HL-60/S4 treated with phorbol 12-myristate 13-acetate at 8.2 ng/mL for 4 days and 3 days (cell line): ENCODE results near the gene PRR18.

Source experiments
- in situ Hi-C: fragments of 300-500 bp; cut with MboI; formaldehyde crosslinking; loops from 2 replicates; pipeline ENCODE4 v1.15.0; 2022; ENCODE audit warnings: low sequenced_read_pairs

The PRR18 gene

GRCh38 chr6:166278579-166279392 lies 29.4 kb downstream of the PRR18 start:
- in situ Hi-C loops: loop anchor here (5.0 kb wide), 1 partner anchor 119 kb away; no protein-coding TSS in a partner anchor

DNA sequence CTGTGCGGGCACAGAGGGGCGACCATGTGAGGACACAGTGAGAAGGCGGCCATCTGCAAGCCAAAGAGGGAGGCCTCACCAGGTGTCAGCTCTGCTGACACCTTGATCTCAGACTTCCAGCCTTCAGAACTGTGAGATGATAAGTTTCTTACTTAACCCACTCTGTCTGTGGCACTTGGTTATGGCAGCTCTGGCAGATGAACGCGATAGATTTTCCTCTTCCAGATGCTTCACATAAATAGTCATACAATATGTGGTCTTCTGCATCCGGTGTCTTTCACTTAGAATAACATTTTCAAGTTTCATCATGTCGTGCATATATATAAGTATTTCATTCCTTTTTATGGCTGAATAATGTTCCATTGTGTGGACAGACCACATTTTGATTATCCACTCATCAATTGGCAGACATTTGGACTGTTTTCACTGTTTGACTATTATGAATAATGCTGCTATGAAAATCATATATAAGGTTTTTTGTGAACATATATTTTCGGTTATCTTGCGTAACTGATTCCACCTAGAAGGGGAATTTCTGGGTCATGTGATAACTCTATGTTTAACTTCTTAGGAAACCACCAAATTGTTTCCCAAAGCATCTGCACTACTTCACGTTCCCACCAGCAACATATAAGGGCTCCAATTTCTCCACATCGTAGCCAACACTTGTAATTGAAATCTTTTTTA lies 30.2 kb downstream of the PRR18 start:
- in situ Hi-C loops: loop anchor here (5.0 kb wide), 1 partner anchor 119 kb away; no protein-coding TSS in a partner anchor

GRCh38 chr6:166277018-166277417 lies 31.2 kb downstream of the PRR18 start:
- in situ Hi-C loops: loop anchor here (5.0 kb wide), 1 partner anchor 120 kb away; no protein-coding TSS in a partner anchor

- in situ Hi-C loops: loop anchor here (5.0 kb wide), 1 partner anchor 122 kb away; no protein-coding TSS in a partner anchor
Observed at GRCh38 chr6:166275714-166276166, 32.5 kb downstream of the PRR18 start.

DNA sequence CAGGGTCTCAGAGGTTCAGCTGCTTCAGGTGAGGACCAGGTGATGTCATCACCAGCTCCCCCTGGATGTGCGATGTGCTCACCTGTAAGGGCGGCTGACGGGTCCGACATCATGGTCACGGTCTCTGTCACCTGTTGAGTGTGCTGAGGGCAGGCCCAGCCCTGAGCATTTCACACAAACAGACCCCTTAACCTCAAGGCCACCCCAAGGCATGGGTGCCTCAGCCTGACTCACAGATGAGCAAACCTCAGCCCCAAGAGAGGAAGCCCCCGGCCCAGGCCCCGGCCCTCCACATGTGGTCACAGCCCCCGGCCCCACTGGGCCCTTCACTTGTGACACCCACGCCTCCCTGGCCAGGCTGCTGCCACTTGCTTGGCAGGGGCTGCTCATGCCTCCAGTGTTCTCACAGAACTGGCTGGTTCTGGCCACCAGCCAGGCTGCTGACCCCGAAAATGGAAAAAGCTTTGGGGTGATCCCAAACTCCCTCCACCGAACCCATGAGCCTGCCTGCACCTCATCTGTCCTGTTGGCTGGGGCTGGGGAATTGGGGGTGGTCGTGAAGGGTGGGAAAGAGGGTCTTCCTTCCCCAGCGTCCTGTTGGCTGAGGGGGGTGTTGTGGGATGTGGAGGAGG lies 33.3 kb downstream of the PRR18 start:
- in situ Hi-C loops: loop anchor here (5.0 kb wide), 1 partner anchor 122 kb away; no protein-coding TSS in a partner anchor

DNA sequence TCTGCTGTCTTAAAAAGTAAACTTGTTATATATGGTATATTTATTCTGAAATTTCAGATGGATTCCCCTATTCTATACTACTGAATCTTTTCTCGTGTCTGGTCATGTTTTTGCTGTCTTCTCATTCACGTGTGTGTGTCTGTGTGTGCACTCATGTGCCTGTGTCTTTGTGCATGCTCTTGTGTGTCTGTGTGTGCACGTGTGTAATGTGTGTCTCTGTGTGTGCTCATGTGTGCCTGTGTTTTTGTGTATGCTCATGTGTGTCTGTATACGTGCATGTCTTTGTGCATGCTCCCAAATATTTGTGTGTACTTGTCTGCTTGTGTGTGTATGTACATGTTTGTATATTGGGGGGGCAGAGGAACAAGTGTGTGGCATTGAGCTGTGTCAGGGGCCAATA lies 34.0 kb downstream of the PRR18 start:
- in situ Hi-C loops: no loop called here

- in situ Hi-C loops: no loop called here
Observed at GRCh38 chr6:166271376-166271765, 36.8 kb downstream of the PRR18 start.

DNA sequence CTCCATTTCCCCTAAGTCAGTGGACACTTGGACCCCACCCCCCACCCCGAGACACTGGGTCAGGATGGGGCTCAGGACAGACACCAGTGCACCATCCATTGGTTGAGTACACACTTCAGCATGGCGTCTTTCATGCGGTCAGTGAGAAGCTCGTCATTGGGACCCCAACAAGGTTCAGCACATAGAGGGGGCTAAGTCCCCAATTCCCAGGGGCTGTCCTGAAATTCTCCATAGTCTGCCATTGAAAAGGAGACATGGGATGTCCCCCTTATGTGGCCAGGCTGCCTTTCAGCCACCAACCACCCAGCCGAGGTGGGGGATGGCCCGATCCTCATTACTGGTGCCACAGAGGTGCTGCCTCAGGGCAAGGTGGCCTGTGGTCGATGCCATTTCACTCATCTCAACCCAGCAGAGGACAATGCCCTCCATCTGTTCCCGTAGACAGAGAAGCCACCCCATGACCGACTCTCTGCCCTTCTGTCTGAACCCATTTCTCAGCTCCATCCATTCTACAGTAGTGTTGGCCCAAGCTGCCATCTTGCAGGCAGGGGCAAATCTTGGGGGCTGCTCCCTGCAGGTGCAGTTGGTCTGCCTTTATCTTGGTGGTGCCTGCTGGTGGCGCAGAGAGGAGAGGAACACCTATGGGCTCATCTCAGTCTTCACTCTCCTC lies 37.4 kb downstream of the PRR18 start:
- in situ Hi-C loops: no loop called here

DNA sequence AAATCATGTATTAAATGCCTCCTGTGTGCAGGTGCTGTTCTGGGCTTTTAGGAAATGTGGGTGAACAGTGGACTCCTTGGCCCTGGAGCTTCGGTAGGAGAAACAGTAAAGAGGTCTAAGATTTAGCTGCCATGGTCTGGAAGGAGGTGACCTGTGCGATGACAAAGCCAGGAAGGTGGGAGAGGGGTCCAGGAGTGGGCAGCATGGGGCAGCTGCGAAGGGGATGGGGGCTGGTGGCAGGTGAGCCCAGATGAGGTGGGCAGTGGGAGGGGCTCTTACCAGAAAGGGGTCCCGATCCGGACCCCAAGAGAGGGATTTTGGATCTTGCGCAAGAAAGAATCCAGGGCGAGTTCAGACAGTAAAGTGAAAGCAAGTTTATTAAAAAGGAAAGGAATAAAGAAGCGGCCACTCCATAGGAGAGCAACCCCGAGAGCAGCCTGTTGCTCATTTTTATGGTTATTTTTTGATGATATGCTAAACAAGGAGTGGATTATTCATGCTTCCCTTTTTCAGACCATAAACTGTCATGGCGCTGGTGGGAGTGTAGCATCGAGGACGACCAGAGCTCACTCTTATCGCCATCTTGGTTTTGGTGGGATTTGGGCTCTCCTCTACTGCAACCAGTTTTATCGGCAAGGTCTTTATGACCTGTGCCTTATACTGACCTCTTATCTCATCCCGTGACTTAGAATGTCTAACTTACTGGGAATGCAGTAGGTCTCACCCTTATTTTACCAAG lies 38.7 kb downstream of the PRR18 start:
- in situ Hi-C loops: no loop called here

- in situ Hi-C loops: no loop called here
Observed at GRCh38 chr6:166268431-166268830, 39.8 kb downstream of the PRR18 start.

GRCh38 chr6:166267526-166267925 lies 40.7 kb downstream of the PRR18 start:
- in situ Hi-C loops: no loop called here

GRCh38 chr6:166266336-166266735 lies 41.9 kb downstream of the PRR18 start:
- in situ Hi-C loops: no loop called here

- in situ Hi-C loops: no loop called here
Observed at GRCh38 chr6:166262743-166263515, 45.3 kb downstream of the PRR18 start.

DNA sequence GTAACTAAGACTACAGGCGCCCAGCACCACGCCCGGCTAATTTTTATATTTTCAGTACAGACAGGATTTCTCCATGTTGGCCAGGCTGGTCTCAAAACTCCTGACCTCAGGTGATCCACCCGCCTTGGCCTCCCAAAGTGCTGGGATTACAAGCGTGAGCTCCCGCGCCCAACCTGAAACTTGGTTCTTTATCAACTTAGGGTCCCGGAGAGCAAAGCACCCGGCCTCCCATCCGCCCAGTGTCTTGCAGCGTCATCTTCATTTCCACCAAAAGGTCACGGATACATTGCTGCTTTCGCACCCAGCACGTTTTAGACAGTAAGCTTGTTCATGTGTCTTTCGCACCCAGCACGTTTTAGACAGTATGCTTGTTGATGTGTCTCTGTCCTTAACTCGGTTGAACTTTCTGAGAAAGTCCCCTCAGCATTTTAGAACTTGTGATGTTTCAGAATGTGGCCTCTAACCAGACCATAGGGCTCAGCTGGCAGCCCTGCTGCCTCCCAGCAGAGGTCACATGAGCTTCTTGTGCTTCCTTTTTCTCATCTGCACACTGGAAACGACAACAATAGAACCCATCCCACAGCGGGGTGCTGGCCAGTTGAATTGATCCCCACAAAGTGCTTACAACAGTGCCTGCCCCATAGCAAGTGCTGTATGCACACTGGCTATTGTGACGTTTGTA lies 48.8 kb downstream of the PRR18 start:
- in situ Hi-C loops: no loop called here

DNA sequence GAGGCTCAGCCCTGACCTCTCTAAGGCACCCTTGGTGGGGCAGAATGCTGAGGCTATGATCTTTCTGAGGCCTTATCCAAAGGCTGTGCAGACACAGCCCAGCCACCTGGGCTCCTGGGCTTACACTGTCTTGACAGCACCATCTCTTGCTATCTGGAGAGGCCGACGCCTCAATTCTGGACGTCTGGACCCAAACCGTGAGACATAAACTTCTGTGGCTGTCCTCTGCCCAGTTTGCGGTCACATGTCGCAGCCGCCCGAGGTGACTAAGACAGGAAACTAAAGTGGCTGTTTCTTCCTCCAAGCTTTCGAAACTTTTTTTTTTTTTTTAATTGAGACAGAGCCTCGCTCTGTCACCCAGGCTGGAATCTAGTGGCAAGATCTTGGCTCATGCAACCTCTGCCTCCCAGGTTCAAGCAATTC lies 49.3 kb downstream of the PRR18 start:
- in situ Hi-C loops: no loop called here

GRCh38 chr6:166257911-166258318 lies 50.3 kb downstream of the PRR18 start:
- in situ Hi-C loops: no loop called here
